Measurements from ENCODE around the gene TPRG1L.

The TPRG1L gene

DNA sequence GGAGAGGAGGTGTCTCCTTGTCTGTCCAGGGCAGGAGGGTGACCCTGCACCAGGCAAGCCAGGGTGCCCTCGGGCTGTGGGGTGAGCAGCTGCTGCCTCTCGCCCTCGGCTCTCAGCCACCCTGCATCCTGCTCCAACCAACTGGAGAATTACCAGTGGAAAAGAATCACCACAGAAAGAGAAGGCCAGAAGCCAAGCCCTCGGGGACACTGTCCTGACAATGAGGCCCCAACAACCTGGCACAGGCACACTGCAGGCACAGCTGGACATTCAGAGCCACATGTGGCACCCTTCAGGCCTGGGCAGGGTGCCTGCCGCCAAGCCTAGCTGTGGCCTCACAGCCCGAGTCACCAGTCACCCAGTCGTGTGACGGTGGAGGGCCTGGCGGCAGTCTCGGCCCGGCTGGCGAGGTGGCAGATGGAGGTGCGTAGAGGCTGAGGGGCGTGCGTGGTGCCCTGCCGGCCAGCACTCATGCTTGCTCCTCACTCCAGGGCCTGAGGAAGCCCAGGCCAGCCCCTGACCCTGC lies 25.5 kb upstream of the TPRG1L start:
- TF ChIP-seq, protein P1, sequence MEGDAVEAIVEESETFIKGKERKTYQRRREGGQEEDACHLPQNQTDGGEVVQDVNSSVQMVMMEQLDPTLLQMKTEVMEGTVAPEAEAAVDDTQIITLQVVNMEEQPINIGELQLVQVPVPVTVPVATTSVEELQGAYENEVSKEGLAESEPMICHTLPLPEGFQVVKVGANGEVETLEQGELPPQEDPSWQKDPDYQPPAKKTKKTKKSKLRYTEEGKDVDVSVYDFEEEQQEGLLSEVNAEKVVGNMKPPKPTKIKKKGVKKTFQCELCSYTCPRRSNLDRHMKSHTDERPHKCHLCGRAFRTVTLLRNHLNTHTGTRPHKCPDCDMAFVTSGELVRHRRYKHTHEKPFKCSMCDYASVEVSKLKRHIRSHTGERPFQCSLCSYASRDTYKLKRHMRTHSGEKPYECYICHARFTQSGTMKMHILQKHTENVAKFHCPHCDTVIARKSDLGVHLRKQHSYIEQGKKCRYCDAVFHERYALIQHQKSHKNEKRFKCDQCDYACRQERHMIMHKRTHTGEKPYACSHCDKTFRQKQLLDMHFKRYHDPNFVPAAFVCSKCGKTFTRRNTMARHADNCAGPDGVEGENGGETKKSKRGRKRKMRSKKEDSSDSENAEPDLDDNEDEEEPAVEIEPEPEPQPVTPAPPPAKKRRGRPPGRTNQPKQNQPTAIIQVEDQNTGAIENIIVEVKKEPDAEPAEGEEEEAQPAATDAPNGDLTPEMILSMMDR (IDR thresholded peaks at IDR 0.05; ENCODE audit: insufficient read depth, low read depth, low read length, missing control alignments) = no peak
- DNase-seq (ENCODE audit: low read depth) = no peak
- H3K4me3 ChIP-seq (ENCODE audit: low read depth, low read length) = no peak overlapping the region

DNA sequence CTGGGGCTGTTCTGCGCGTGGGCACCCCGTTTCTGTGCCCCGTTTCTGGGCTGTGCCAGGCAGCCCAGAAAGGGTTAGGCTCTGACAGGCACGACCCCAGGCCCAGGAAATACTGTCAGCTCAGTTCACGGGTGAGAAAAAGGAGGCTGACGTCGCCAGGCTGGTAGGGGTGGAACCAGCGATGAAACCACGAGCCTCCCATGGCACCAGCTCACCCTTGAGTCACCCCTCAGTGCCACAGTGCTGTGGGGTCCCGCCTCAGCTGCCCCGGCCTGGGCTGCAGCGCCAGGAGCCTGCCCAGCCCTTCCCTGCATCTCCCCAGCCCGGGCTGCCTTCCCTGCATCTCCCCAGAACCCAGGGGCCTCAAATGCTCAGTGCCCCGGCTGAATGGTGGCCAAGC lies 25.0 kb upstream of the TPRG1L start:
- H3K4me3 ChIP-seq (ENCODE audit: low read depth, low read length) = no peak overlapping the region
- DNase-seq (ENCODE audit: low read depth) = no peak
- TF ChIP-seq, protein P1 (IDR thresholded peaks at IDR 0.05; ENCODE audit: insufficient read depth, low read depth, low read length, missing control alignments) = no peak

DNA sequence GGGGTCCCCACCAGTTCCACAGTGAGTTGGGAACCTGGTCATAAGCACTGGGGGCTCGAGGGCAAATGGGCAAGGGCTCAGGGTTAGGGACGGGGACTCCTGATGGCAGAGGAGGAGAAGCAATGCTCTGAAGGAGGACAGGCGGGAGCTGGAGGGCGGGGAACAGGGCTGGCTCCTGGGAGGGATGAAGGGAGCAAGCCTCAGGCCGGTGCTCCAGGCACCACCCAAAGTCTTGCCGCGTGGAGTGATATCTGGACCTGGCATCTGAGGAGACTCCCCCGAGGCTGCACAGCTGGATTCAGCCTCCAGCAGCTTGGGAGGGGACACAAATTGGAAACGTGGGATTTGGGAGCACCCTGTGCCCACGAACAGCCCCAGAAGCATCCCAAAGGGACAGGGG lies 24.5 kb upstream of the TPRG1L start:
- TF ChIP-seq, protein P1 (IDR thresholded peaks at IDR 0.05; ENCODE audit: insufficient read depth, low read depth, low read length, missing control alignments) = no peak
- no peak for DNase-seq (ENCODE audit: low read depth)
- H3K4me3 ChIP-seq (ENCODE audit: low read depth, low read length) = no peak overlapping the region

DNA sequence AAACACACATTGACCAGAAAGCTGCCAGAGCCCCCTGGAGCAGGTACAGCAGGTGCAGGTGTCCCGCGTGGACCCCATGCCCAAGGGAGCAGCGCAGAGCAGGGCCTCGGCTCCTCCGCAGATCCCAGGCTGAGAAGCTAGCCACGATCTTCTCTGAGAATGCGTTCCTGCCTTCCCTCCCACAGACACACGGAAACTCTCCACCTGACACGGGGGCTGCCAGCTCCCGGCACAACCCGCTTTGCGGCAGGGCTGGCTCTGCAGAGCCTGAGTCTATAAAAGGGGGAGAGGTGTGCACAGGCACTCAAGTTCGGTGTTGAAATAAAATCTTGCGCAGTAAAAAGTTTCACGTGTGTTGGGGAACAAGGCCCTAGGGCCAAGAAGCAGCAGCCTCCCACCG lies 23.1 kb upstream of the TPRG1L start:
- DNase-seq (ENCODE audit: low read depth) = no peak
- no peak overlapping the region for H3K4me3 ChIP-seq (ENCODE audit: low read depth, low read length)
- TF ChIP-seq, protein P1 (IDR thresholded peaks at IDR 0.05; ENCODE audit: insufficient read depth, low read depth, low read length, missing control alignments) = no peak

DNA sequence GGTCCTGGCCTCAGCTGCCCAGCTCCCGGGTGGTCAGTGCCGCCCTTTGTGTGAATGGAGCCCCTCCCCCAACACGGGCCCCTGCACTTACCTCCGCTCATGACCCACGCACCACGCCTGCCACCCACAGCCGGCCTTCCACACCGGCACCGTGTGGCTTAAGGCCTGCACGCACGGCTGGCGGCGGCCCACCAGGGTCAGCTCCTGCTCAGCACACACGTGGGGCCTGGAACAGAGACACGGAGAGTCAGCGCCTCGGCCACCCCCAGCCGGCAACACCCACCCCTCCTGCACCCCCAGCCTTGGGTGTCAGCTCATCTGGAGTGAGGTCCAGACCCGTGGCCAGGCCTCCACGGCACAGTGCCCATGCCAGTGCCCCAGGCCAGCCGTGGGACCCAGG lies 22.4 kb upstream of the TPRG1L start:
- TF ChIP-seq, protein P1 (IDR thresholded peaks at IDR 0.05; ENCODE audit: insufficient read depth, low read depth, low read length, missing control alignments) = no peak
- H3K4me3 ChIP-seq (ENCODE audit: low read depth, low read length) = no peak overlapping the region
- no peak for DNase-seq (ENCODE audit: low read depth)

DNA sequence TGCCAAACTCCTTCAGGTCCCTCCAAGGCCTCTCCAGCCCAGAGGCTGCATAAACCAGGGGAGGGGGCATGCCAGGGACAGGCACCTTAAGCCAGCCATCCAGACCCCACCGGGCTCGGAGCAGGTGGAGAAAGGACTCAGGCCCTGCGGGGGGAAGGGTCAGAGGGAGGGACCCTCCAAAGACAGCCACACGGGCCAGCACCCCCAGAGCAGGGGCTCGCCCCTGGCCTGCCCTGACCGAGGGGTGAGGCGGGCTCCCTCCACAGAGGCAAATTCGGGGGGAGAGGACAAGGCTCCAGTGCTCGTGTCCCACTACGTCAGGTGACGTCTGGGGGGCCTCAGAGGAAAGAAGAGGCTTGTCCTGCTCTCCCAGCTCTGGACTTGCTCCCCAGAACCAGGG lies 21.7 kb upstream of the TPRG1L start:
- TF ChIP-seq, protein P1 (IDR thresholded peaks at IDR 0.05; ENCODE audit: insufficient read depth, low read depth, low read length, missing control alignments) = no peak
- DNase-seq (ENCODE audit: low read depth) = no peak
- H3K4me3 ChIP-seq (ENCODE audit: low read depth, low read length) = no peak overlapping the region

Data from GM12865 (cell line).